H9 (cell line): ENCODE measurements around the gene ELMOD2. TPM values are rescaled to one million over a fixed set of nuclear protein-coding genes. Genes with fewer than 3 reads are reported as not detected.

Experiments used
- DNase-seq: peaks from one replicate; pipeline ENCODE4 v3.0.0-alpha.2; 2017
- H2AFZ ChIP-seq: one replicate; pipeline ENCODE4 v1.6.1; 2013; ENCODE audit warnings: mild to moderate bottlenecking, low read length, control low read depth, moderate library complexity
- H2AK5ac ChIP-seq: 2 replicates; pipeline ENCODE4 v1.6.1; 2013; ENCODE audit warnings: low read length, control low read depth, mixed read lengths; ENCODE audit not compliant: insufficient read length
- H2BK120ac ChIP-seq: one replicate; pipeline ENCODE4 v1.6.1; 2013; ENCODE audit warnings: low read depth, mild to moderate bottlenecking, low read length, control low read depth, inconsistent platforms; ENCODE audit not compliant: poor library complexity, severe bottlenecking
- H2BK12ac ChIP-seq: 2 replicates; pipeline ENCODE4 v1.6.1; 2013; ENCODE audit warnings: low read length, control low read depth, mixed read lengths, low read depth; ENCODE audit not compliant: insufficient read length
- H2BK15ac ChIP-seq: 2 replicates; pipeline ENCODE4 v1.6.1; 2013; ENCODE audit warnings: low read depth, low read length, control low read depth
- H2BK20ac ChIP-seq: one replicate; pipeline ENCODE4 v1.6.1; 2013; ENCODE audit warnings: low read depth, mild to moderate bottlenecking, low read length, control low read depth, inconsistent platforms; ENCODE audit not compliant: poor library complexity, severe bottlenecking
- H2BK5ac ChIP-seq: 2 replicates; pipeline ENCODE4 v1.6.1; 2013; ENCODE audit warnings: low read length, control low read depth, mixed read lengths; ENCODE audit not compliant: insufficient read length
- H3K14ac ChIP-seq: 2 replicates; pipeline ENCODE4 v1.6.1; 2013; ENCODE audit warnings: low read length, control low read depth; ENCODE audit not compliant: insufficient read depth
- H3K18ac ChIP-seq: 2 replicates; pipeline ENCODE4 v1.6.1; 2013; ENCODE audit warnings: low read depth, mild to moderate bottlenecking, mixed read lengths, low read length, control low read depth; ENCODE audit not compliant: insufficient read length
- H3K23ac ChIP-seq: 2 replicates; pipeline ENCODE4 v1.6.1; 2013; ENCODE audit warnings: low read length, control low read depth, mixed read lengths, low read depth; ENCODE audit not compliant: insufficient read length
- H3K23me2 ChIP-seq: 2 replicates; pipeline ENCODE4 v1.6.1; 2013; ENCODE audit warnings: low read depth, mild to moderate bottlenecking, mixed read lengths, low read length, control low read depth; ENCODE audit not compliant: insufficient read length, poor library complexity, severe bottlenecking
- H3K27ac ChIP-seq: 2 replicates; pipeline ENCODE4 v1.5.1; 2013; ENCODE audit warnings: low read length, control low read depth, mixed read lengths, low read depth; ENCODE audit not compliant: insufficient read length
- H3K27me3 ChIP-seq: 2 replicates; pipeline ENCODE4 v1.6.1; 2013; ENCODE audit warnings: low read length, control low read depth, inconsistent platforms; ENCODE audit not compliant: insufficient read depth
- H3K4ac ChIP-seq: 2 replicates; pipeline ENCODE4 v1.6.1; 2013; ENCODE audit warnings: low read depth, mild to moderate bottlenecking, control low read depth, inconsistent platforms, low read length, moderate library complexity
- H3K4me1 ChIP-seq: 2 replicates; pipeline ENCODE4 v1.6.1; 2013; ENCODE audit warnings: low read length, control low read depth, inconsistent platforms; ENCODE audit not compliant: insufficient read depth
- H3K4me2 ChIP-seq: 2 replicates; pipeline ENCODE4 v1.6.1; 2013; ENCODE audit warnings: low read length, control low read depth, mixed read lengths; ENCODE audit not compliant: insufficient read length, insufficient read depth
- H3K56ac ChIP-seq: 2 replicates; pipeline ENCODE4 v1.6.1; 2013; ENCODE audit warnings: low read depth, mild to moderate bottlenecking, mixed read lengths, low read length, control low read depth; ENCODE audit not compliant: insufficient read length
- H3K79me1 ChIP-seq: 2 replicates; pipeline ENCODE4 v1.6.1; 2013; ENCODE audit warnings: low read depth, mild to moderate bottlenecking, moderate library complexity, low read length, control low read depth, inconsistent platforms; ENCODE audit not compliant: insufficient read depth, poor library complexity, severe bottlenecking
- H3K79me2 ChIP-seq: 2 replicates; pipeline ENCODE4 v1.6.1; 2013; ENCODE audit warnings: low read length, control low read depth, inconsistent platforms; ENCODE audit not compliant: insufficient read depth
- H3K9ac ChIP-seq: 2 replicates; pipeline ENCODE4 v1.6.1; 2013; ENCODE audit warnings: low read length, control low read depth, mixed read lengths; ENCODE audit not compliant: insufficient read length; ENCODE audit errors: extremely low read depth
- H3K9me3 ChIP-seq: one replicate; pipeline ENCODE4 v1.6.1; 2013; ENCODE audit warnings: low read depth, low read length, inconsistent platforms; ENCODE audit not compliant: control insufficient read depth
- H3T11ph ChIP-seq: one replicate; pipeline ENCODE4 v1.6.1; 2013; ENCODE audit warnings: mild to moderate bottlenecking, low read length, control low read depth, inconsistent platforms
- H4K20me1 ChIP-seq: one replicate; pipeline ENCODE4 v1.6.1; 2013; ENCODE audit not compliant: control insufficient read depth, insufficient read length, insufficient read depth
- H4K5ac ChIP-seq: 2 replicates; pipeline ENCODE4 v1.6.1; 2013; ENCODE audit warnings: low read depth, mild to moderate bottlenecking, mixed read lengths, low read length, control low read depth; ENCODE audit not compliant: insufficient read length
- H4K8ac ChIP-seq: replicated peaks from 2 replicates; pipeline ENCODE4 v1.6.1; 2013; ENCODE audit warnings: low read length, control low read depth, mixed read lengths, low read depth; ENCODE audit not compliant: insufficient read length
- H4K91ac ChIP-seq: 2 replicates; pipeline ENCODE4 v1.6.1; 2013; ENCODE audit warnings: low read depth, mild to moderate bottlenecking, moderate library complexity, mixed read lengths, low read length, control low read depth; ENCODE audit not compliant: insufficient read length
- H3K27ac Mint-ChIP-seq, 3 experiments: 2 replicates in 2 of 3; 3 replicates in 1 of 3; pipeline ENCODE4 v1.8.0; 2020 to 2021; ENCODE audit warnings: mixed read lengths in 3 of 3, mild to moderate bottlenecking in 1 of 3, moderate library complexity in 1 of 3
- H3K27me3 Mint-ChIP-seq: 2 replicates; pipeline ENCODE4 v1.8.0; 2021; ENCODE audit warnings: low read depth, mild to moderate bottlenecking, moderate library complexity, mixed read lengths
- H3K36me3 Mint-ChIP-seq, 3 experiments: 2 replicates in 2 of 3; 3 replicates in 1 of 3; pipeline ENCODE4 v1.8.0; 2020 to 2021; ENCODE audit warnings: low read depth in 3 of 3, mixed read lengths in 3 of 3; ENCODE audit not compliant: insufficient read depth in 1 of 3
- H3K4me1 Mint-ChIP-seq, 2 experiments: 2 replicates each; pipeline ENCODE4 v1.8.0; 2020; ENCODE audit warnings: mixed read lengths in 2 of 2
- H3K4me3 Mint-ChIP-seq, 2 experiments: 2 replicates in 1 of 2; 3 replicates in 1 of 2; pipeline ENCODE4 v1.8.0; 2020 to 2021; ENCODE audit warnings: mild to moderate bottlenecking in 2 of 2, mixed read lengths in 2 of 2, moderate library complexity in 1 of 2
- H3K9me3 Mint-ChIP-seq, 2 experiments: 2 replicates in 1 of 2; 3 replicates in 1 of 2; pipeline ENCODE4 v1.8.0; 2020; ENCODE audit warnings: mild to moderate bottlenecking in 2 of 2, mixed read lengths in 2 of 2, moderate library complexity in 1 of 2
- WGBS: extraction: QIAGEN DNeasy Blood & Tissue Kit; methylation state at CpG from one replicate; pipeline ENCODE4 v1.1.7; 2013; ENCODE audit warnings: missing lambda C conversion rate, low lambda C conversion rate, mixed read lengths; ENCODE audit not compliant: insufficient read length; ENCODE audit errors: extremely low coverage; 5-methylcytosine and 5-hydroxymethylcytosine counted together
- total RNA-seq: library from RNA; stranded (reverse); gene quantifications from 2 replicates; pipeline ENCODE4 v1.2.1, GENCODE V29; 2021
- TF ChIP-seq, protein P1 (sequence below): fragments of 200-600 bp; sonication (generic); conservative IDR thresholded peaks from 3 replicates; pipeline ENCODE4 v1.8.0; 2021; ENCODE audit warnings: antibody characterized with exemption, mild to moderate bottlenecking

ELMOD2 gene
- total RNA-seq, 1 experiment from 2014 or later = 26.3 TPM

DNA sequence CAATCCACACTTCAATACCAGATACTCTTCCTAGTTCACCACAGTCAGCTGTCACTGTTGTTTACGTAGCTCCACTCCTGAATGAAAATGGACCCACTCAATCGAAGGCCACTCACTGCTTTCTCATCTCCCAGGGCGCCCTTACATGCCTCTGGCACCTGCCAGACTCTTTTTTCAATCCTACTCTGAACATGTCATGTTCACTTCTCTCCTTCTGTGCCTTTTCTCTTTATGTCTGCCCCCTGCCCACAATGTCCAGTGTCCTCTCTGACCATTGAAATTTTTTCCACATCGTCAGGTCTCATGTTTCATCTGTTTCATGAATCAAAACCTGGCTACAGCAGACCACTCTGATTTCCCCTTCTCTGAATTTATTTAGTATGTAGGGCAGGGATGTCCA is 24.6 kb upstream of the ELMOD2 start:
- Histone ChIP-seq H3K79me2 (no peaks in the 10 kb centered on the region), H3K9ac (no peak overlapping the region), H3K27ac (no peak overlapping the region), H3T11ph (no peak overlapping the region), H3K56ac (no peak overlapping the region), H4K91ac (no peak overlapping the region), H2BK5ac (no peak overlapping the region), H3K14ac (no peak overlapping the region), H2AK5ac (no peak overlapping the region), H3K4me1 (no peaks in the 10 kb centered on the region), H2AFZ (no peak overlapping the region), H4K5ac (no peak overlapping the region), H3K9me3 (no peaks in the 10 kb centered on the region), H2BK20ac (no peak overlapping the region), H4K8ac (no peak overlapping the region), H3K18ac (no peak overlapping the region), H3K23me2 (peaks cover 9% of the 10 kb centered on the region), H2BK12ac (no peak overlapping the region), H3K4ac (no peak overlapping the region), H2BK120ac (no peak overlapping the region), H3K4me2 (no peak overlapping the region), H3K27me3 (peaks cover 22% of the 10 kb centered on the region; the same call in 1 of the 2 replicates), H3K23ac (no peak overlapping the region), H3K79me1 (no peaks in the 10 kb centered on the region), H4K20me1 (no peaks in the 10 kb centered on the region), H2BK15ac (no peak overlapping the region)
- peaks cover 3 to 4% of the 10 kb centered on the region in 2 experiments; a peak in 3 of 4 replicates for H3K4me1 Mint-ChIP-seq
- WGBS = no CpG with 5 or more reads among the region's 4 CpGs
- no peaks in the 10 kb centered on the region; a peak in 1 of 7 replicates for H3K36me3 Mint-ChIP-seq
- H3K27me3 Mint-ChIP-seq = peaks cover 71% of the 10 kb centered on the region
- TF ChIP-seq, protein P1, sequence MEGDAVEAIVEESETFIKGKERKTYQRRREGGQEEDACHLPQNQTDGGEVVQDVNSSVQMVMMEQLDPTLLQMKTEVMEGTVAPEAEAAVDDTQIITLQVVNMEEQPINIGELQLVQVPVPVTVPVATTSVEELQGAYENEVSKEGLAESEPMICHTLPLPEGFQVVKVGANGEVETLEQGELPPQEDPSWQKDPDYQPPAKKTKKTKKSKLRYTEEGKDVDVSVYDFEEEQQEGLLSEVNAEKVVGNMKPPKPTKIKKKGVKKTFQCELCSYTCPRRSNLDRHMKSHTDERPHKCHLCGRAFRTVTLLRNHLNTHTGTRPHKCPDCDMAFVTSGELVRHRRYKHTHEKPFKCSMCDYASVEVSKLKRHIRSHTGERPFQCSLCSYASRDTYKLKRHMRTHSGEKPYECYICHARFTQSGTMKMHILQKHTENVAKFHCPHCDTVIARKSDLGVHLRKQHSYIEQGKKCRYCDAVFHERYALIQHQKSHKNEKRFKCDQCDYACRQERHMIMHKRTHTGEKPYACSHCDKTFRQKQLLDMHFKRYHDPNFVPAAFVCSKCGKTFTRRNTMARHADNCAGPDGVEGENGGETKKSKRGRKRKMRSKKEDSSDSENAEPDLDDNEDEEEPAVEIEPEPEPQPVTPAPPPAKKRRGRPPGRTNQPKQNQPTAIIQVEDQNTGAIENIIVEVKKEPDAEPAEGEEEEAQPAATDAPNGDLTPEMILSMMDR = no peak
- H3K27ac Mint-ChIP-seq = no peak overlapping the region
- H3K9me3 Mint-ChIP-seq = no peaks in the 10 kb centered on the region; a peak in 1 of 5 replicates
- DNase-seq = no peak
- no peak overlapping the region for H3K4me3 Mint-ChIP-seq
